ENCODE data around the gene ACER3. TPM values are rescaled to one million over a fixed set of nuclear protein-coding genes. Genes with fewer than 3 reads are reported as not detected.

ACER3 gene
- total RNA-seq, 2 donors from 2014 or later = 7.0 to 24.7 TPM

GRCh38 chr11:77069969-77070582 is 209.4 kb downstream of the ACER3 start:
- H3K27me3 ChIP-seq (replicated peaks; ENCODE audit: insufficient read depth) = no peaks in the 10 kb centered on the region
- H3K27ac ChIP-seq = no peak overlapping the region
- no peak for TF ChIP-seq CTCF (IDR thresholded peaks at IDR 0.05)
- no peaks in the 10 kb centered on the region for H3K9me3 ChIP-seq
- no peak overlapping the region for H3K4me3 ChIP-seq
- peaks cover 31 to 61% of the 10 kb centered on the region in 2 donors for H3K4me1 ChIP-seq (ENCODE audit: control insufficient read depth in 1 of 2, low read depth in 2 of 2)
- ATAC-seq (ENCODE audit: insufficient number of reproducible peaks, low FRiP score, low read depth) (no peak), DNase-seq (ENCODE audit: low spot score) (no peak)
- no peaks in the 10 kb centered on the region for H3K36me3 ChIP-seq

DNA sequence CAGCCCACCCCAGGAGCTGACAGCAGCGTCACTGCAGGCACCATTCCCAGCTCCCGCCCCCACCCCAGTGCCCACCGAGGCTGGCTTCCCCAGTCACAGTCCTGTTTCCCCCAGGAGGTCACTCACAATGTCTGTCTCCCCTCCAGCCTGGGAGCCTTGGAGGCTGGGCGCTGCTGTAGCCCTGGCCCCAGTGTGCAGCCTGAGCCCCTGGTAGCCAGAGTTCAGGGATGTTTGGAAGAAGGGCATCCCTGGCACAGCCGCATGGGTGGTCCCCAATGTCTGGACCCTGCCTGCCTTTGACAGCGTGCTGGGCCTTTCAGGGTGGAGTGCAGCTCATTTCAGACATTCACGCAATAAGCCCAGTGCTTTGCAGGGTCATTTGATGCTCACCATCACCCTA is 210.4 kb downstream of the ACER3 start:
- H3K36me3 ChIP-seq = no peaks in the 10 kb centered on the region
- DNase-seq (ENCODE audit: low spot score) (no peak), ATAC-seq (ENCODE audit: insufficient number of reproducible peaks, low FRiP score, low read depth) (no peak)
- TF ChIP-seq CTCF (IDR thresholded peaks at IDR 0.05) = no peak
- H3K9me3 ChIP-seq = no peaks in the 10 kb centered on the region
- peaks cover 28 to 58% of the 10 kb centered on the region in 2 donors for H3K4me1 ChIP-seq (ENCODE audit: control insufficient read depth in 1 of 2, low read depth in 2 of 2)
- H3K27ac ChIP-seq = peak overlapping the region in 1 of 2 donors; percentile 6
- no peaks in the 10 kb centered on the region for H3K27me3 ChIP-seq (replicated peaks; ENCODE audit: insufficient read depth)
- H3K4me3 ChIP-seq = no peak overlapping the region

DNA sequence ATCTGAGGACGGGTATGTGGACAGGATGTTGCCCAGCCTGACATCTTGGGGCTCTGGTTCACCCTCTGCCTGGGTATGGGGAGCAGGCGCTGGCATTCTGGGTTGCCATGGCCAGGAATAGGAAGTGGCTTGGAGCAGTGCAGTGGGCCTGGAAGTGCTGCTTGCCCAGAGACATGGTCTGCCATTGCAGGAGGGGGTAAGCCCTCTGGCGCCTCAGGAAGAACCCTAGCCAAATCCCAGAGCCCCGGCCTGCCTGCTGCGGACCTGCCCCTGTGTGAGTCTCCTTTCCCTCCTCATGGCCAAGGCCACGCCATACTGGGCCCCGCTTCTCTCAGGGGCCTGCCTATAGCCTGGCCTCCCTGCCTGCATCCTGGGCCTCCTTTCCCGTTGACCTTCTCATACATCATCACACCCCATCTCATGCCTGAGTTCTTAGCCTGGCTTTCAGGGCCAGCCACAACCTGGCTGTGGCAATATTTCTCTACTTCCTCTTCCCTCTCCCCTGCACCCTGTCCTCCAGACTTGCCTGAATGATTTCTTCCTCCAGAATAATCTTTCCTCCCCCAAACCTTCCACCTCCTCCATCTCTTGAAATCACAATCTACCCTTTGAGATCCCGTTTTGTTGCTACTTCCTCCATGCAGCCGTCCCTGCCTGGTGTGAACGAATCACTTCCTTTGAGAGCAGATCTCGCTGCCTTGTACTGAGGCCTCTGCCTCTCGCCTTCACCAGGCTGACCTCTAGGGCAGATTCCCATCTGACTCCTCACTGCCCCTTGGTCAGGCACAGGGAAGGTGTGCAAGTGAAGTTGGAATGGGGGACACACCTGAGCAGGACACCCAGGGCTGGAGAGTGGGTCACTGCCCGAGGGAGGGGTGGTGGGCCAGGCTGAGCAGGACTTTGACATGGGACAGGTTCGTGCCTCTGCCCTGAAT is 211.2 kb downstream of the ACER3 start:
- Histone ChIP-seq H3K9me3 (no peaks in the 10 kb centered on the region), H3K4me3 (no peak overlapping the region), H3K4me1 (ENCODE audit: control insufficient read depth in 1 of 2, low read depth in 2 of 2) (peaks cover 28 to 58% of the 10 kb centered on the region in 2 donors), H3K36me3 (no peaks in the 10 kb centered on the region), H3K27me3 (replicated peaks; ENCODE audit: insufficient read depth) (no peaks in the 10 kb centered on the region), H3K27ac (peak overlapping the region; percentile 76 to 92)
- ATAC-seq (ENCODE audit: insufficient number of reproducible peaks, low FRiP score, low read depth) (no peak), DNase-seq (ENCODE audit: low spot score) (no peak)
- no peak for TF ChIP-seq CTCF (IDR thresholded peaks at IDR 0.05)

DNA sequence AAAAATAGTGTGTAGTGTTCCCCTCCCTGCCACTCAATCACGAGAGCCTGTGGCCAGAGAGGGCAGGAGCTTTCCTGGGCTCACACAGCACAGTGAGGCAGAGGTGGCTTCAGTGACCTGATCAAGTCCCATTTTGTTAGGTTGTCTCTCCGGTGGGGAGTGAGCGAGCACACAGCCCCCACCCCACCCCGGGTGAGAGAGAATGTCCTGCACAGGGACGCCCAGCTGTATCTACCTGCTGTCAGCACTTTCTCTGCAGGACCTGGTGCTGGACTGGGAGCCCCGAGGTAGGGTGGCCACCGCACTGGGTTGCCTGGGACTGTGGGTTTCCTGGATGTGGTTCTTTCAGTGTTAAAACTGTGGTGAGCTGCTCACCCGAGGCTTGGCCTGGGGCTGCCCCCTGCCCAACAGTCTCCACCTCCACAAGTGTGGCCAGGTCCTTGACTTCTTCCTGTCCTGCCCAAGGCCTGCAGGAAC is 212.2 kb downstream of the ACER3 start:
- no peak overlapping the region for H3K4me3 ChIP-seq
- H3K36me3 ChIP-seq = no peaks in the 10 kb centered on the region
- ATAC-seq (ENCODE audit: insufficient number of reproducible peaks, low FRiP score, low read depth) (no peak), DNase-seq (ENCODE audit: low spot score) (no peak)
- peak overlapping the region; percentile 76 to 92 for H3K27ac ChIP-seq
- no peaks in the 10 kb centered on the region for H3K9me3 ChIP-seq
- H3K4me1 ChIP-seq (ENCODE audit: control insufficient read depth in 1 of 2, low read depth in 2 of 2) = peaks cover 22 to 51% of the 10 kb centered on the region in 2 donors
- TF ChIP-seq CTCF (IDR thresholded peaks at IDR 0.05) = no peak
- H3K27me3 ChIP-seq (replicated peaks; ENCODE audit: insufficient read depth) = no peaks in the 10 kb centered on the region

- TF ChIP-seq CTCF (IDR thresholded peaks at IDR 0.05) = peak; percentile 45
- Histone ChIP-seq H3K9me3 (no peaks in the 10 kb centered on the region), H3K4me3 (peak overlapping the region; percentile 30), H3K36me3 (no peaks in the 10 kb centered on the region), H3K4me1 (ENCODE audit: control insufficient read depth in 1 of 2, low read depth in 2 of 2) (peaks cover 22 to 46% of the 10 kb centered on the region in 2 donors), H3K27me3 (replicated peaks; ENCODE audit: insufficient read depth) (no peaks in the 10 kb centered on the region), H3K27ac (peak overlapping the region; percentile 76 to 92)
- DNase-seq (ENCODE audit: low spot score) = peak; percentile 81
- ATAC-seq (ENCODE audit: insufficient number of reproducible peaks, low FRiP score, low read depth) = peak; percentile 91
Observed at GRCh38 chr11:77073328-77074001, 212.7 kb downstream of the ACER3 start.
